ENCODE results near the gene COL4A5.
"Not testable (repeated sequence)": the region's sequence is repeated elsewhere in the genome, so short reads cannot be mapped to it uniquely, and the experiment has no call there.

COL4A5 gene

DNA sequence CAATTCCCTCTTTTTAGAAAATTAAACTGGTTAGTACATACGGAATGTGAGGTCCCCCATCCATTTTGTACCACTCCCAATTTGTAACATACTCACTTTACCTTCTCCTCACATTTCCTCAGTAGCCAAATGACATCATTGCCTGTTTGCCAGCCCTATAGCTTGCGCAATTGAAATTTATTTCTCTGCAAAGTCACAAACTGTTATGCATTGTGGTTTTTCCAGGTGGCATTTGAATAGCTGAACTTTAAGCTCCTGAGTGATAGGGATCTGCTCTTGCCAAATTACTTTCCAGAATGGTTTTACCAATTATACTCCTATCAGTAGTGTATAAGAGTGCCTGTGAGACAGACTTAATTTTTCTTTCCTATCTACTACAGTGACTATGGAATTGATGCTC, 7.7 kb downstream of the COL4A5 start:
- TF ChIP-seq TAF1 (IDR thresholded peaks at IDR 0.05; ENCODE audit: low read depth, low read length) (no peak), POU2F2 (IDR thresholded peaks at IDR 0.05; ENCODE audit: low read depth, low read length) (no peak), SPI1 (IDR thresholded peaks at IDR 0.05; ENCODE audit: low read depth, low read length) (no peak), PAX5 (IDR thresholded peaks at IDR 0.05; ENCODE audit: insufficient read depth, low read length, severe bottlenecking) (no peak)
- DNase-seq (ENCODE audit: insufficient read length, low spot score) (no peak), FAIRE-seq (no peak)

DNA sequence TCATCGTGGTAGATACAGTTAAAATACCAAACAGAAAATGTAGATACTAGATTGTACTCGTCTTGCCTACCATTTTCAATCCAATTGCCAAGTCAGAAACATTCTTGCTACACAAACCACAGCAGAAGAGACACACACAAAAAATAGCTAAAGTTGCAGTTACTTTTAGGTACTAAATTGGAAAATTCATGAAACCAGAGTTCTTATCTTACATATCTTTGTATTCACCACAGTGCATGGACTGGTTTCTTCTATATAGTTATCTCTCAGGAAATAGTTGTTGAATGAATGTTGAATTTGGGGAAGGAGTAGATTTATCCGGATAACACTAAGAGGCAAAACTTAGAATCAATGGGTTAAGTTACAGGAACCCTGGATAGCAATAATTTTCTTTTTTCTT, 14.2 kb downstream of the COL4A5 start:
- DNase-seq (ENCODE audit: insufficient read length, low spot score) (no peak), FAIRE-seq (no peak)
- TF ChIP-seq POU2F2 (IDR thresholded peaks at IDR 0.05; ENCODE audit: low read depth, low read length) (no peak), TAF1 (IDR thresholded peaks at IDR 0.05; ENCODE audit: low read depth, low read length) (no peak), PAX5 (IDR thresholded peaks at IDR 0.05; ENCODE audit: insufficient read depth, low read length, severe bottlenecking) (no peak), POLR2AphosphoS5 (IDR thresholded peaks at IDR 0.05; ENCODE audit: low read depth, low read length) (no peak), POLR2A (IDR thresholded peaks at IDR 0.05; ENCODE audit: low read depth, low read length) (no peak), SPI1 (IDR thresholded peaks at IDR 0.05; ENCODE audit: low read depth, low read length) (no peak)

DNA sequence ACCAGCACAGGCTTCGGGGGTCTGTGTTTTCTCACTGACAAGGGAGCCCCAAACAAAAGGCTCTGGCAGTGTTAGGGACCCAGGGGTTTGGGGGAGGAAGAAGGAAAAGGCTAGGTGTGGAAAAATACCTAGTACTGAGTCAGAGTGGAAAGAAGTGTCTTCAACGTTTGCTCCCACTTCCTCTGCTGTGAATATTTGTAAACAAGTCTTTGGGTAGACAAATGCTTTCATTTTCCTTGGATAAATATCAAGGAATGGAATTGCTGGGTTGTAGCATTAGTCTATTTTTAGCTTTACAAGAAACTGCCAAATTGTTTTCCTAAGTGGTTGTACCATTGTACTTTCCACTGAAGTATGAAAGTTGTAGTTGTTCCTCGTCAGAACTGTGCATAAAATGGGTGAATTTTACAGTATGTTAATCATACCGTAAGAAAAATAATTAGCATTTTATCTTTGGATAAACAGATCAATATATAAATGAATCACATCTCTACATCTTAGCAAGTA, 17.4 kb downstream of the COL4A5 start:
- DNase-seq (ENCODE audit: insufficient read length, low spot score) (no peak), FAIRE-seq (no peak)
- no peak for TF ChIP-seq POLR2A (IDR thresholded peaks at IDR 0.05; ENCODE audit: low read depth, low read length)
- no peak for TF ChIP-seq SPI1 (IDR thresholded peaks at IDR 0.05; ENCODE audit: low read depth, low read length)
- no peak for TF ChIP-seq TAF1 (IDR thresholded peaks at IDR 0.05; ENCODE audit: low read depth, low read length)
- no peak for TF ChIP-seq POU2F2 (IDR thresholded peaks at IDR 0.05; ENCODE audit: low read depth, low read length)
- no peak for TF ChIP-seq PAX5 (IDR thresholded peaks at IDR 0.05; ENCODE audit: insufficient read depth, low read length, severe bottlenecking)
- no peak for TF ChIP-seq POLR2AphosphoS5 (IDR thresholded peaks at IDR 0.05; ENCODE audit: low read depth, low read length)

DNA sequence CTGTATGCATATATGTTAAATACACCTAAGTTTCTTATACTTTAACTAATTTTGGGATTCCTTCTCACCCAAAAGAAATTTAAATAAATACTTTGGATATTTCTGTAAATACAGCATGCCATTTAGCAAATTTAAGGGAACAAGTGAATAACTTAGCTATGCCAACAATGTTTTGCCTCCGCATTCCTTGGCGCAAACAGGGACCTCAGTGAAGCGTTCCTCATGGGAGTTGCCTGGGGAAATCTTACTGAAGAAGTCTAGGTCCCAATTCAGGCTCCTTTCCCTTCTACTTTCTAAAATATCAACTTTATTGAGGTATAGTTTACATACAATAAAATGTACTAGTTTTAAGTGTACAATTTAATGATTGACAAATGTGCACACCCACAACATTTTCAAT, 25.0 kb downstream of the COL4A5 start:
- TF ChIP-seq POU2F2 (IDR thresholded peaks at IDR 0.05; ENCODE audit: low read depth, low read length) (no peak), PAX5 (IDR thresholded peaks at IDR 0.05; ENCODE audit: insufficient read depth, low read length, severe bottlenecking) (no peak), POLR2AphosphoS5 (IDR thresholded peaks at IDR 0.05; ENCODE audit: low read depth, low read length) (no peak), TAF1 (IDR thresholded peaks at IDR 0.05; ENCODE audit: low read depth, low read length) (no peak), POLR2A (IDR thresholded peaks at IDR 0.05; ENCODE audit: low read depth, low read length) (no peak), SPI1 (IDR thresholded peaks at IDR 0.05; ENCODE audit: low read depth, low read length) (no peak)
- DNase-seq (ENCODE audit: insufficient read length, low spot score) = no peak
- no peak for FAIRE-seq

DNA sequence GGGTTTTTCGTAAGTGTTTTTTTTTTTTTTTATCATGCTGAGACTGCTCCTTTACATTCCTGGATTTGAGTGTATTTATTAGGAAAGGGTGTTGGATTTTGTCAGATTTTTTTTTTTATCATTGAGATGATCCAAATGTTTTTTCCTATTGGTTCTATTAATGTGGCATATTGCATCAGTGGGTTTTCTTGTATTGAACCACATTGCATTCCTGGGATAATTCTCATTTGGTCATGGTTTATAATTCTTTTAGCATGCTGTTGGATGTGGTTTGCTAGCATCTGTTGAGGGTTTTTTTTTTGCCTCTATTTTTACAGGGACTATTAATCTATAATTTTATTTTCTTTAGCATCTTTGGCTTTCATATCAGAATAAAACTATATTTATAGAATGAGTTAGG, 28.8 kb downstream of the COL4A5 start:
- FAIRE-seq (no peak), DNase-seq (ENCODE audit: insufficient read length, low spot score) (no peak)

DNA sequence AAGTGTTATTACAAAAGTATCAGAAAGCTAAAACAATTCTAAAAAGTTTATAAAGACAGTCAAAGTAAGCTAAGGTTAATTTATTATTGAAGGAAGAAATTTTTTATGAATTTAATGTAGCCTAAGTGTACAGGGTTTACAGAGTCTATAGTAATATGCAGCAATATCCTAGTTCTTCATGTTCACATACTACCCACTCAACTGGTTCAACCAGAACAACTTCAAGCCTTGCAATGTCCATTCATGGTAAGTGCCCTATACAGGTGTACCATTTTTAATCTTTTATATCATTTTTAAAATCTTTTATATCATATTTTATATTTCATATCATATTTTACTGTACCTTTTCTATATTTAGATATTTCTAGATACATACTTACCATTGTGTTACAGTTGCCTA, 34.3 kb downstream of the COL4A5 start:
- no peak for TF ChIP-seq POLR2A (IDR thresholded peaks at IDR 0.05; ENCODE audit: low read depth, low read length)
- no peak for TF ChIP-seq POLR2AphosphoS5 (IDR thresholded peaks at IDR 0.05; ENCODE audit: low read depth, low read length)
- TF ChIP-seq TAF1 (IDR thresholded peaks at IDR 0.05; ENCODE audit: low read depth, low read length) = no peak
- no peak for TF ChIP-seq POU2F2 (IDR thresholded peaks at IDR 0.05; ENCODE audit: low read depth, low read length)
- TF ChIP-seq SPI1 (IDR thresholded peaks at IDR 0.05; ENCODE audit: low read depth, low read length) = no peak
- no peak for TF ChIP-seq PAX5 (IDR thresholded peaks at IDR 0.05; ENCODE audit: insufficient read depth, low read length, severe bottlenecking)
- DNase-seq (ENCODE audit: insufficient read length, low spot score) = no peak
- FAIRE-seq = no peak

More for the DNA sequence above, 28.8 kb downstream of the COL4A5 start:
- TF ChIP-seq POU2F2 (IDR thresholded peaks at IDR 0.05; ENCODE audit: low read depth, low read length) = no peak
- no peak for TF ChIP-seq SPI1 (IDR thresholded peaks at IDR 0.05; ENCODE audit: low read depth, low read length)
- no peak for TF ChIP-seq POLR2A (IDR thresholded peaks at IDR 0.05; ENCODE audit: low read depth, low read length)
- TF ChIP-seq POLR2AphosphoS5 (IDR thresholded peaks at IDR 0.05; ENCODE audit: low read depth, low read length) = no peak
- no peak for TF ChIP-seq PAX5 (IDR thresholded peaks at IDR 0.05; ENCODE audit: insufficient read depth, low read length, severe bottlenecking)
- no peak for TF ChIP-seq TAF1 (IDR thresholded peaks at IDR 0.05; ENCODE audit: low read depth, low read length)

DNA sequence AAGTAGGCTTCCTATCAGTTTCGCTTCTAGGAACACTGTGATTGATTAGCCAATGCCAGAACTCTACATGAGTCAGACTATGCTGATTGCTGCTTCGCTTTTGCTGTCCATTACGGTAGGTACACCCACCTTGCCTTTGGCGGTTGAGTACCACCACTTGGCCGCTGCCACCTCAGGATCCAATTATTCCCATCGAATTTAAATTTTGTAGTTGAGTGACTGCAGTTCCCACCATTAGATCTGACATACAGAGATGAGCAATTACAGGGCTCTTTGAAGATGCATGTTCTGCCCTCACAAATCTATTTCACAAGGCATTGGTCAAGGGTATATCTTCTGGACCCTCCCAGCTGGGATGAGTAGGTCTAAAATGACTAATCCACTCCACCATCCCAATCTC, 41.9 kb downstream of the COL4A5 start:
- FAIRE-seq = not testable (repeated sequence)

DNA sequence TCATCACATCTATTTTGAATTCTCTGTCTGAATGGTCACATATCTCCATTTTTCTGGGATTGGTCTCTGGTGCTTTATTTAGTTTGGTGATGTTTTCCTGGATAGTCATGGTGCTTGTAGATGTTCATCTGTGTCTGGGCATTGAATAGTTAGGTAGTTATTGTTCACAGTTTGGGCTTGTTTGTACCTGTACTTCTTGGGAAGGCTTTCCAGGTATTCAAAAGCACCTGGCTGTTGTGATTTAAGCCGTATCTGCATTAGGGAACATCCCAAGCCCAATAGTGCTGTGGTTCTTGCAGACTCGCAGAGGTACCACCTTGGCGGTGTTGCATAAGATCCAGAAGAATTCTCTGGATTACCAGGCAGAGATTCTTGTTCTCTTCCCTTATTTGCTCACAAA, 44.6 kb downstream of the COL4A5 start:
- FAIRE-seq (no peak), DNase-seq (ENCODE audit: insufficient read length, low spot score) (no peak)
- no peak for TF ChIP-seq POLR2AphosphoS5 (IDR thresholded peaks at IDR 0.05; ENCODE audit: low read depth, low read length)
- TF ChIP-seq SPI1 (IDR thresholded peaks at IDR 0.05; ENCODE audit: low read depth, low read length) = no peak
- no peak for TF ChIP-seq TAF1 (IDR thresholded peaks at IDR 0.05; ENCODE audit: low read depth, low read length)
- TF ChIP-seq POU2F2 (IDR thresholded peaks at IDR 0.05; ENCODE audit: low read depth, low read length) = no peak
- no peak for TF ChIP-seq POLR2A (IDR thresholded peaks at IDR 0.05; ENCODE audit: low read depth, low read length)
- TF ChIP-seq PAX5 (IDR thresholded peaks at IDR 0.05; ENCODE audit: insufficient read depth, low read length, severe bottlenecking) = no peak

More for the DNA sequence above, 41.9 kb downstream of the COL4A5 start:
- not testable (repeated sequence) for DNase-seq (ENCODE audit: insufficient read length, low spot score)

DNA sequence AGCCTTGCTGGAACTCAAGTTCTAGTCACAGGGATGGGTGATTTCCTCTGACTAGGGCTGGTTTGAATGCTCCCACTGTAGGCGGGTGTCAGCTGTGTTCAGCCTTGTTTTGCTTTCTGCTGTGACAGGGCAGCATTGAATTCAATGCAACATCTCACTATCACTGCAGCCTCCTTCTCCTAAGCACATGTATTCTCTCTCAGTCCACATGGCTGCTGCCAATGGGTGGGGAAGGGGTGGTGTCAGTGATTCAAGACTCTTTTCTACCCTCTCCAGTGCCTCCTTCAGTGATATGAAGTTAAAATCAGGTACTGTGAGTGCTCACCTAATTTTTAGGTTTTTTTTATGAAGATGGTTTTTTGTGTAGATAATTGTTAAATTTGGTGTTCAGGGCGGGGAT, 46.3 kb downstream of the COL4A5 start:
- no peak for FAIRE-seq
- TF ChIP-seq POLR2A (IDR thresholded peaks at IDR 0.05; ENCODE audit: low read depth, low read length) (no peak), POLR2AphosphoS5 (IDR thresholded peaks at IDR 0.05; ENCODE audit: low read depth, low read length) (no peak), SPI1 (IDR thresholded peaks at IDR 0.05; ENCODE audit: low read depth, low read length) (no peak), POU2F2 (IDR thresholded peaks at IDR 0.05; ENCODE audit: low read depth, low read length) (no peak), PAX5 (IDR thresholded peaks at IDR 0.05; ENCODE audit: insufficient read depth, low read length, severe bottlenecking) (no peak), TAF1 (IDR thresholded peaks at IDR 0.05; ENCODE audit: low read depth, low read length) (no peak)

DNA sequence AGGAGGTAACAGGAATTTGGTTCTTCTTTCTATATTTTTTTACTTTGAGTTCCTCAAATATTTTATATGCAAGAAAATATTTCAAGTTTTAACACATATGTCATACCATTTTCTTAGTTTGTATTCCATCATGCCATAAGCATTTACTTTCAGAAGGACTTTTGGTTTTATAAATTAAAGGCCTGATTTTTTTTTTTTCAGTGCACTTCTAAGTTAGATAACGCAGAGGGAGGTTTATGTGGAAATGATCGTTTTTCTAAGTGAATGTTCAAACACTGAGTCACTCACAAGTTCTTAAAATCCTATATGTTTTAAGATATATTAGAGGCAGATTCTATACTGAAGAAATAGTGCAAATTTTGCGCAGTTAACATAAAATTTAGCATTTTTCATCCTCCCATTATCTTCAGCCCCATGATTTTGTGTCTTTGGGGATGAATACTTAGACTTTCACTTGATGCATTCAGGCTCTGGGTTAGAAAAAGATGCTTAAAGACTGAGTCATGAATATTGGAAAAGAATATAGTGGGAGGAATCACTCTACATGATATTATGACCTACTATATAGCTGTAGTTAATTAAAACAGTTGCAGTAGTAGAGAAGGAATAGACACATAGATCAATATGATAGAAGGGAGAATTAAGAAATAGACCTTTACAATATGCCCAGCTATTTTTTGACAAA, 54.9 kb downstream of the COL4A5 start:
- TF ChIP-seq POU2F2 (IDR thresholded peaks at IDR 0.05; ENCODE audit: low read depth, low read length) (no peak), TAF1 (IDR thresholded peaks at IDR 0.05; ENCODE audit: low read depth, low read length) (no peak), POLR2AphosphoS5 (IDR thresholded peaks at IDR 0.05; ENCODE audit: low read depth, low read length) (no peak), POLR2A (IDR thresholded peaks at IDR 0.05; ENCODE audit: low read depth, low read length) (no peak), SPI1 (IDR thresholded peaks at IDR 0.05; ENCODE audit: low read depth, low read length) (no peak), PAX5 (IDR thresholded peaks at IDR 0.05; ENCODE audit: insufficient read depth, low read length, severe bottlenecking) (no peak)
- DNase-seq (ENCODE audit: insufficient read length, low spot score) (no peak), FAIRE-seq (no peak)

More for the DNA sequence above, 46.3 kb downstream of the COL4A5 start:
- DNase-seq (ENCODE audit: insufficient read length, low spot score) = no peak

Data from GM12891 (cell line).